H1 (cell line): ENCODE data around the gene CEBPB. TPM values are rescaled to one million over a fixed set of nuclear protein-coding genes. Genes with fewer than 3 reads are reported as not detected.

Experiments used
- CTCF ChIA-PET: fragments of 300-600 bp; sonication (Branson Sonifier 250); formaldehyde crosslinking; loops from one replicate; lab custom pipeline; 2021; ENCODE audit not compliant: partially characterized antibody; lab: Charles Lee
- POLR2A ChIA-PET: fragments of 300-600 bp; sonication (Branson Sonifier 250); formaldehyde crosslinking; loops from one replicate; lab custom pipeline; 2021; ENCODE audit warnings: inconsistent platforms; ENCODE audit not compliant: partially characterized antibody; lab: Charles Lee
- DNase-seq, 2 experiments: peaks; one replicate each; pipeline versions ENCODE4 v3.0.0 to v3.0.0-alpha.2; 2010 to 2022; ENCODE audit warnings: low spot score in 2 of 2, low read depth in 1 of 2, mixed read lengths in 1 of 2
- FAIRE-seq: peaks from 2 replicates; lab custom pipeline; 2011; peaks lifted over from hg19 to GRCh38; lab: Jason Lieb, UNC
- H2AFZ ChIP-seq: 2 replicates; pipeline ENCODE4 v1.8.1; 2012; ENCODE audit warnings: low read length, inconsistent platforms
- H2AK5ac ChIP-seq: 2 replicates; pipeline ENCODE4 v1.6.1; 2013; ENCODE audit warnings: low read depth, low read length
- H2BK120ac ChIP-seq: replicated peaks from 2 replicates; pipeline ENCODE3; 2013; ENCODE audit warnings: low read depth, low read length, inconsistent platforms
- H2BK12ac ChIP-seq: 2 replicates; pipeline ENCODE4 v1.6.1; 2013; ENCODE audit warnings: low read depth, low read length
- H2BK15ac ChIP-seq: 2 replicates; pipeline ENCODE4 v1.6.1; 2013; ENCODE audit warnings: low read length
- H2BK20ac ChIP-seq: 2 replicates; pipeline ENCODE4 v1.6.1; 2013; ENCODE audit warnings: low read length
- H2BK5ac ChIP-seq: 2 replicates; pipeline ENCODE4 v1.6.1; 2013; ENCODE audit warnings: low read depth, low read length
- H3K14ac ChIP-seq: 2 replicates; pipeline ENCODE4 v1.6.1; 2013; ENCODE audit warnings: inconsistent platforms; ENCODE audit not compliant: insufficient read length
- H3K18ac ChIP-seq: 2 replicates; pipeline ENCODE4 v1.6.1; 2013; ENCODE audit warnings: low read length; ENCODE audit errors: extremely low read depth
- H3K23ac ChIP-seq: 2 replicates; pipeline ENCODE4 v1.6.1; 2013; ENCODE audit warnings: inconsistent platforms; ENCODE audit not compliant: insufficient read length
- H3K23me2 ChIP-seq: 2 replicates; pipeline ENCODE4 v1.6.1; 2013; ENCODE audit warnings: low read depth, low read length
- H3K27ac ChIP-seq: 2 replicates; pipeline ENCODE4 v1.6.1; 2011; ENCODE audit warnings: low read depth, low read length, inconsistent platforms
- H3K27me3 ChIP-seq, 4 experiments: replicated peaks in 1 of 4; 1 replicate in 1 of 4; 2 replicates in 3 of 4; pipeline versions ENCODE4 v1.6.1 to v1.8.1; 2011 to 2013; ENCODE audit warnings: low read length in 3 of 4, mild to moderate bottlenecking in 3 of 4, inconsistent platforms in 2 of 4, mixed read lengths in 2 of 4, moderate library complexity in 1 of 4; ENCODE audit not compliant: control insufficient read depth in 3 of 4, insufficient read depth in 3 of 4; ENCODE audit errors: extremely low read depth in 1 of 4
- H3K36me3 ChIP-seq, 4 experiments: 2 replicates each; pipeline versions ENCODE4 v1.6.1 to v1.8.1; 2011 to 2013; ENCODE audit warnings: mild to moderate bottlenecking in 4 of 4, low read length in 3 of 4, moderate library complexity in 2 of 4, control low read depth in 1 of 4, inconsistent platforms in 1 of 4; ENCODE audit not compliant: insufficient read depth in 4 of 4, control insufficient read depth in 2 of 4
- H3K4ac ChIP-seq: replicated peaks from 2 replicates; pipeline ENCODE3; 2013; ENCODE audit warnings: low read length, low read depth, mixed read lengths, inconsistent platforms; ENCODE audit not compliant: insufficient read length
- H3K4me1 ChIP-seq, 4 experiments: replicated peaks in 1 of 4; 1 replicate in 1 of 4; 2 replicates in 3 of 4; pipeline versions ENCODE4 v1.6.1 to v1.8.1; 2011 to 2013; ENCODE audit warnings: low read length in 3 of 4, inconsistent platforms in 2 of 4, mixed read lengths in 1 of 4; ENCODE audit not compliant: insufficient read depth in 4 of 4, control insufficient read depth in 3 of 4
- H3K4me2 ChIP-seq, 2 experiments: 2 replicates each; pipeline versions ENCODE4 v1.6.1 to v1.8.1; 2011 to 2013; ENCODE audit warnings: low read depth in 2 of 2, low read length in 2 of 2, control low read depth in 1 of 2, inconsistent platforms in 1 of 2, mild to moderate bottlenecking in 1 of 2; ENCODE audit not compliant: insufficient read depth in 1 of 2
- H3K4me3 ChIP-seq, 4 experiments: fragments of 200-600, 300-600 bp in 1 of 4; sonication (generic), shearing (Covaris generic), sonication (Bioruptor Twin) in 1 of 4; 2 replicates each; pipeline versions ENCODE4 v1.5.1 to v1.8.1; 2011 to 2016; ENCODE audit warnings: low read length in 4 of 4, low read depth in 3 of 4, control low read depth in 2 of 4, inconsistent platforms in 2 of 4, mild to moderate bottlenecking in 2 of 4, mixed read lengths in 1 of 4, moderate library complexity in 1 of 4; ENCODE audit not compliant: insufficient read depth in 2 of 4; ENCODE audit errors: extremely low read depth in 1 of 4
- H3K56ac ChIP-seq: replicated peaks from 2 replicates; pipeline ENCODE3; 2013; ENCODE audit warnings: low read depth, mild to moderate bottlenecking, mixed read lengths, low read length, inconsistent platforms; ENCODE audit not compliant: insufficient read length
- H3K79me1 ChIP-seq: 2 replicates; pipeline ENCODE4 v1.6.1; 2013; ENCODE audit warnings: low read depth, low read length, control low read depth
- H3K79me2 ChIP-seq, 2 experiments: 2 replicates each; pipeline versions ENCODE4 v1.6.1 to v1.8.1; 2012 to 2013; ENCODE audit warnings: low read length in 2 of 2, mild to moderate bottlenecking in 2 of 2, inconsistent platforms in 1 of 2; ENCODE audit not compliant: insufficient read depth in 2 of 2, control insufficient read depth in 1 of 2
- H3K9ac ChIP-seq, 4 experiments: replicated peaks in 1 of 4; 1 replicate in 1 of 4; 2 replicates in 3 of 4; pipeline versions ENCODE4 v1.6.1 to v1.8.1; 2011 to 2013; ENCODE audit warnings: low read depth in 3 of 4, low read length in 3 of 4, control low read depth in 2 of 4, mild to moderate bottlenecking in 2 of 4, moderate library complexity in 2 of 4, inconsistent platforms in 1 of 4; ENCODE audit errors: extremely low read depth in 1 of 4
- H3K9me3 ChIP-seq, 2 experiments: 2 replicates each; pipeline versions ENCODE4 v1.6.1 to v1.8.1; 2012 to 2013; ENCODE audit warnings: mild to moderate bottlenecking in 2 of 2, moderate library complexity in 2 of 2, control low read depth in 1 of 2, inconsistent platforms in 1 of 2, low read depth in 1 of 2, low read length in 1 of 2, mixed read lengths in 1 of 2; ENCODE audit not compliant: insufficient read depth in 2 of 2
- H4K20me1 ChIP-seq, 2 experiments: replicated peaks in 1 of 2; 2 replicates each; pipeline versions ENCODE3 to v1.8.1; 2011 to 2013; ENCODE audit warnings: inconsistent platforms in 2 of 2, low read length in 2 of 2, mild to moderate bottlenecking in 1 of 2; ENCODE audit not compliant: insufficient read depth in 2 of 2, control insufficient read depth in 1 of 2
- H4K5ac ChIP-seq: 2 replicates; pipeline ENCODE4 v1.6.1; 2013; ENCODE audit warnings: low read length, low read depth, mixed read lengths, inconsistent platforms; ENCODE audit not compliant: insufficient read length
- H4K8ac ChIP-seq: 2 replicates; pipeline ENCODE4 v1.8.0; 2013; ENCODE audit warnings: mild to moderate bottlenecking, moderate library complexity, low read length, inconsistent platforms; ENCODE audit not compliant: insufficient read depth; ENCODE audit errors: extremely low read depth
- H4K91ac ChIP-seq: replicated peaks from 2 replicates; pipeline ENCODE3; 2013; ENCODE audit warnings: low read length, mixed read lengths, inconsistent platforms; ENCODE audit not compliant: insufficient read length
- CEBPB ChIP-seq: IDR thresholded peaks from 2 replicates; pipeline ENCODE4 v1.6.1; 2012; ENCODE audit warnings: low read depth, low read length
- HDAC6 ChIP-seq: IDR thresholded peaks from one replicate; pipeline ENCODE4 v1.7.1; 2012; ENCODE audit warnings: low read depth, mild to moderate bottlenecking, inconsistent platforms, low read length, moderate library complexity
- KDM5A ChIP-seq: fragments of 200-600 bp; IDR thresholded peaks from 2 replicates; pipeline ENCODE4 v1.7.1; 2012; ENCODE audit warnings: mild to moderate bottlenecking, low read length, inconsistent platforms, mixed read lengths
- POLR2A ChIP-seq, 2 experiments: IDR thresholded peaks; 1 replicate in 1 of 2; 2 replicates in 1 of 2; pipeline ENCODE4 v1.6.1; 2011; ENCODE audit warnings: low read depth in 2 of 2, low read length in 2 of 2, mild to moderate bottlenecking in 2 of 2; ENCODE audit errors: control extremely low read depth in 1 of 2
- SIRT6 ChIP-seq: IDR thresholded peaks from one replicate; pipeline ENCODE4 v1.7.1; 2012; ENCODE audit warnings: low read length, inconsistent platforms
- SP1 ChIP-seq: IDR thresholded peaks from 2 replicates; pipeline ENCODE4 v1.6.1; 2011; ENCODE audit warnings: low read depth, low read length
- WGBS, 2 experiments: shearing (Covaris generic) in 1 of 2; methylation state at CpG; one replicate each; pipeline versions ENCODE4 v1.1.6 to v1.1.7; 2013 to 2015; ENCODE audit warnings: low lambda C conversion rate in 2 of 2, mixed read lengths in 2 of 2, inconsistent platforms in 1 of 2, low coverage in 1 of 2, missing lambda C conversion rate in 1 of 2; ENCODE audit not compliant: insufficient replicate concordance in 2 of 2, insufficient coverage in 1 of 2, insufficient read length in 1 of 2; ENCODE audit errors: extremely low coverage in 1 of 2, missing lambda C conversion rate in 1 of 2; 5-methylcytosine and 5-hydroxymethylcytosine counted together
- polyA plus RNA-seq, 7 experiments: library from polyadenylated mRNA; depleted of rRNA in 3 of 7; stranded (reverse) in 5 of 7; unstranded in 2 of 7; fragments of >200 nt in 5 of 7; fragments of 200-250 nt in 2 of 7; gene quantifications; 1 replicate in 5 of 7; 2 replicates in 1 of 7; 4 replicates in 1 of 7; pipeline versions ENCODE4 v1.2.1 to v1.2.3, GENCODE V29; 2011 to 2013; ENCODE audit warnings: missing spikeins in 2 of 7, mixed read lengths in 2 of 7
- total RNA-seq: library from RNA; stranded (reverse); fragmentation: NEBNext Ultra II Directional; extraction: Animal tissue kit (Norgen Biotek cat#: 25700); gene quantifications from 2 replicates; pipeline ENCODE4 v1.2.1, GENCODE V29; 2021
- TF ChIP-seq, protein P1 (sequence below): IDR thresholded peaks from 2 replicates; pipeline ENCODE4 v1.6.1; 2011; ENCODE audit warnings: low read length, improper control_type of control experiment
- TF ChIP-seq, protein P2 (sequence below), 3 experiments: IDR thresholded peaks; 1 replicate in 2 of 3; 2 replicates in 1 of 3; pipeline versions ENCODE4 v1.5.1 to v1.6.1; 2011; ENCODE audit warnings: low read length in 3 of 3, mild to moderate bottlenecking in 3 of 3, inconsistent platforms in 2 of 3, low read depth in 1 of 3, moderate library complexity in 1 of 3; ENCODE audit not compliant: insufficient read depth in 1 of 3; ENCODE audit errors: control extremely low read depth in 1 of 3

CEBPB gene
- total and polyA plus RNA-seq, 2 of the 8 experiments (the other 6 are each of a cell fraction or from before 2014, with no cell fraction given), result 7.1 to 24.1 TPM

DNA sequence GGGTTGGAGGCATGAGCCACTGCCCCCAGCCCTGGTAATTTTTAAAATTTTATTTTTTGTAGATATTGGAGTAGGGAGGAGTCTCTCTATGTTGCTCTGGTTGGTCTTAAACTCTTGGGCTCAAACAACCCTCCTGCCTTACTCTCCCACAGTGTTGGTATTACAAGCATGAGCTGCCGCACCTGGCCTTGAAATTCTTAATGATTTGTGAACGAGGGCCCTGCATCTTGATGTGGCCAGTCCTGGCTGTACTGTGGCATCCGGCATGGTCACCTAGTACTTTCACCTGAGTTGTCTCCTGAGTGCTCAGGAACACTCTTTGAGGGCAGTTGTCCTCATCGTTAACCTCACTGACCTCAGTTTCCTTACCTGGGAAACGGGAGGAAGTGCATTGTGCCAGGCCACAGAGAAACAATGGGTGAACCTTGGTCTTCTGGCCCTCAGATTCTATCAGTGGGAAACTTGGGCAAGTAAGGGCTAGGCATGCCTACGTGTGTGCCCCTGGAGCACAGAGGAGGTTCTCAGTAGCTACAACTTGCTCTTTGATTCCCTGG lies 19.5 kb downstream of the CEBPB start:
- Histone ChIP-seq H3K36me3 (no peaks in the 10 kb centered on the region), H3K4me3 (no peak overlapping the region)
- FAIRE-seq, result no peak

More for the DNA sequence above, 19.5 kb downstream of the CEBPB start:
- Histone ChIP-seq H2BK20ac (no peak overlapping the region), H3K56ac (no peak overlapping the region), H4K8ac (no peak overlapping the region; the same call in 1 of the 2 replicates), H2AK5ac (no peak overlapping the region), H3K27me3 (no peaks in the 10 kb centered on the region), H3K9me3 (no peaks in the 10 kb centered on the region), H2BK12ac (no peak overlapping the region), H3K4me1 (no peaks in the 10 kb centered on the region), H3K4me2 (no peak overlapping the region), H2BK15ac (no peak overlapping the region), H4K5ac (no peak overlapping the region), H2BK5ac (no peak overlapping the region), H3K14ac (no peak overlapping the region), H3K27ac (no peak overlapping the region), H3K79me2 (no peaks in the 10 kb centered on the region), H3K23ac (no peak overlapping the region), H2BK120ac (no peak overlapping the region), H3K4ac (no peak overlapping the region), H3K18ac (no peak overlapping the region), H3K23me2 (no peaks in the 10 kb centered on the region; the same call in 1 of the 2 replicates), H4K91ac (no peak overlapping the region), H2AFZ (no peak overlapping the region), H3K9ac (no peak overlapping the region), H4K20me1 (no peaks in the 10 kb centered on the region), H3K79me1 (no peaks in the 10 kb centered on the region)
- 82% methylated on average over 6 of the region's 6 CpGs; no CpG with 5 or more reads in 1 of the 2 experiments for whole genome bisulfite sequencing, 2 experiments
- no peak for TF ChIP-seq SP1
- TF ChIP-seq CEBPB, result no peak
- TF ChIP-seq KDM5A, result no peak
- no peak for TF ChIP-seq HDAC6
- TF ChIP-seq POLR2A (IDR thresholded peaks at IDR 0.05; ENCODE audit: control extremely low read depth in 1 of 2, low read depth in 2 of 2, low read length in 2 of 2), result no peak
- TF ChIP-seq SIRT6, result no peak
- TF ChIP-seq, protein P1, sequence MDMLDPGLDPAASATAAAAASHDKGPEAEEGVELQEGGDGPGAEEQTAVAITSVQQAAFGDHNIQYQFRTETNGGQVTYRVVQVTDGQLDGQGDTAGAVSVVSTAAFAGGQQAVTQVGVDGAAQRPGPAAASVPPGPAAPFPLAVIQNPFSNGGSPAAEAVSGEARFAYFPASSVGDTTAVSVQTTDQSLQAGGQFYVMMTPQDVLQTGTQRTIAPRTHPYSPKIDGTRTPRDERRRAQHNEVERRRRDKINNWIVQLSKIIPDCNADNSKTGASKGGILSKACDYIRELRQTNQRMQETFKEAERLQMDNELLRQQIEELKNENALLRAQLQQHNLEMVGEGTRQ, result no peak
- TF ChIP-seq, protein P2, sequence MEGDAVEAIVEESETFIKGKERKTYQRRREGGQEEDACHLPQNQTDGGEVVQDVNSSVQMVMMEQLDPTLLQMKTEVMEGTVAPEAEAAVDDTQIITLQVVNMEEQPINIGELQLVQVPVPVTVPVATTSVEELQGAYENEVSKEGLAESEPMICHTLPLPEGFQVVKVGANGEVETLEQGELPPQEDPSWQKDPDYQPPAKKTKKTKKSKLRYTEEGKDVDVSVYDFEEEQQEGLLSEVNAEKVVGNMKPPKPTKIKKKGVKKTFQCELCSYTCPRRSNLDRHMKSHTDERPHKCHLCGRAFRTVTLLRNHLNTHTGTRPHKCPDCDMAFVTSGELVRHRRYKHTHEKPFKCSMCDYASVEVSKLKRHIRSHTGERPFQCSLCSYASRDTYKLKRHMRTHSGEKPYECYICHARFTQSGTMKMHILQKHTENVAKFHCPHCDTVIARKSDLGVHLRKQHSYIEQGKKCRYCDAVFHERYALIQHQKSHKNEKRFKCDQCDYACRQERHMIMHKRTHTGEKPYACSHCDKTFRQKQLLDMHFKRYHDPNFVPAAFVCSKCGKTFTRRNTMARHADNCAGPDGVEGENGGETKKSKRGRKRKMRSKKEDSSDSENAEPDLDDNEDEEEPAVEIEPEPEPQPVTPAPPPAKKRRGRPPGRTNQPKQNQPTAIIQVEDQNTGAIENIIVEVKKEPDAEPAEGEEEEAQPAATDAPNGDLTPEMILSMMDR (IDR thresholded peaks at IDR 0.05; ENCODE audit: control extremely low read depth in 1 of 3, insufficient read depth in 1 of 3, low read depth in 1 of 3, low read length in 3 of 3), result no peak
- POLR2A ChIA-PET, result no interaction called here
- no peak for DNase-seq
- CTCF ChIA-PET, result interaction anchor here (0.7 to 2.4 kb wide), 4 partner anchors 8 to 71 kb away, joined by 3 to 8 read pairs (median 6); no protein-coding TSS in a partner anchor
